ENCODE data around the gene RARB. TPM values are rescaled to one million over a fixed set of nuclear protein-coding genes. Genes with fewer than 3 reads are reported as not detected.

The RARB gene
- total and polyA plus RNA-seq, 4 experiments from 2014 or later: 0.07 TPM; not detected in 3

- Histone ChIP-seq H3K4me1 (ENCODE audit: insufficient read depth, low read length) (no peaks in the 10 kb centered on the region), H3K36me3 (ENCODE audit: insufficient read depth, low read length) (no peaks in the 10 kb centered on the region), H3K9me3 (ENCODE audit: control insufficient read depth in 1 of 2, low read length in 2 of 2) (no peaks in the 10 kb centered on the region), H3K27me3 (ENCODE audit: insufficient read depth, low read length) (no peaks in the 10 kb centered on the region), H3K27ac (ENCODE audit: low read depth, low read length) (no peak overlapping the region), H3K4me3 (ENCODE audit: low read length in 2 of 2) (no peak overlapping the region)
- POLR2A ChIA-PET (ENCODE audit: partially characterized antibody): no interaction called here
- Mint-ChIP-seq H3K4me1 (peaks cover 0 to 10% (median under 1%) of the 10 kb centered on the region in 4 donors), H3K36me3 (no peaks in the 10 kb centered on the region), H3K9me3 (no peaks in the 10 kb centered on the region), H3K4me3 (no peak overlapping the region), H3K27me3 (peaks cover 0 to 1% of the 10 kb centered on the region in 2 donors), H3K27ac (no peak overlapping the region)
- DNase-seq: no peak
- intact Hi-C loops (cut with micrococcal nuclease): no loop called here
- CTCF ChIA-PET (ENCODE audit: partially characterized antibody): no interaction called here
Observed at GRCh38 chr3:25468866-25469319, 40.8 kb downstream of the RARB start.

GRCh38 chr3:25469558-25469957 is 41.5 kb downstream of the RARB start:
- Mint-ChIP-seq H3K36me3 (no peaks in the 10 kb centered on the region), H3K9me3 (no peaks in the 10 kb centered on the region), H3K27ac (no peak overlapping the region), H3K4me3 (no peak overlapping the region), H3K4me1 (peaks cover 0 to 10% (median under 1%) of the 10 kb centered on the region in 4 donors), H3K27me3 (peaks cover 0 to 1% of the 10 kb centered on the region in 2 donors)
- POLR2A ChIA-PET (ENCODE audit: partially characterized antibody): no interaction called here
- Histone ChIP-seq H3K36me3 (ENCODE audit: insufficient read depth, low read length) (no peaks in the 10 kb centered on the region), H3K27ac (ENCODE audit: low read depth, low read length) (no peak overlapping the region), H3K4me3 (ENCODE audit: low read length in 2 of 2) (no peak overlapping the region), H3K4me1 (ENCODE audit: insufficient read depth, low read length) (no peaks in the 10 kb centered on the region), H3K27me3 (ENCODE audit: insufficient read depth, low read length) (no peaks in the 10 kb centered on the region), H3K9me3 (ENCODE audit: control insufficient read depth in 1 of 2, low read length in 2 of 2) (no peaks in the 10 kb centered on the region)
- intact Hi-C loops (cut with micrococcal nuclease): no loop called here
- DNase-seq: no peak
- CTCF ChIA-PET (ENCODE audit: partially characterized antibody): no interaction called here

- Mint-ChIP-seq H3K4me3 (peak overlapping the region in 1 of 8 donors; percentile 35), H3K27me3 (peaks cover 0 to 1% of the 10 kb centered on the region in 2 donors), H3K27ac (no peak overlapping the region), H3K4me1 (peaks cover 0 to 10% (median under 1%) of the 10 kb centered on the region in 4 donors), H3K36me3 (no peaks in the 10 kb centered on the region), H3K9me3 (peaks cover 0 to 2% (median 0%) of the 10 kb centered on the region in 8 donors)
- no peaks in the 10 kb centered on the region for H3K36me3 ChIP-seq (ENCODE audit: insufficient read depth, low read length)
- no peaks in the 10 kb centered on the region for H3K4me1 ChIP-seq (ENCODE audit: insufficient read depth, low read length)
- intact Hi-C loops (cut with micrococcal nuclease): no loop called here
- H3K27ac ChIP-seq (ENCODE audit: low read depth, low read length): no peak overlapping the region
- H3K9me3 ChIP-seq (ENCODE audit: control insufficient read depth in 1 of 2, low read length in 2 of 2): no peaks in the 10 kb centered on the region
- H3K4me3 ChIP-seq (ENCODE audit: low read length in 2 of 2): no peak overlapping the region
- DNase-seq: no peak
- ChIA-PET POLR2A (ENCODE audit: partially characterized antibody) (no interaction called here), CTCF (ENCODE audit: partially characterized antibody) (interaction anchor here (1.0 kb wide), 1 partner anchor 30 kb away, joined by 3 read pairs; no protein-coding TSS in a partner anchor)
- no peaks in the 10 kb centered on the region for H3K27me3 ChIP-seq (ENCODE audit: insufficient read depth, low read length)
Observed at GRCh38 chr3:25471081-25471768, 43.2 kb downstream of the RARB start.

GRCh38 chr3:25472153-25472552 is 44.1 kb downstream of the RARB start:
- ChIA-PET POLR2A (ENCODE audit: partially characterized antibody) (no interaction called here), CTCF (ENCODE audit: partially characterized antibody) (interaction anchor here (1.0 kb wide), 1 partner anchor 31 kb away, joined by 3 read pairs; no protein-coding TSS in a partner anchor)
- Mint-ChIP-seq H3K36me3 (no peaks in the 10 kb centered on the region), H3K9me3 (peaks cover 0 to 2% (median 0%) of the 10 kb centered on the region in 8 donors), H3K4me1 (peaks cover 0 to 10% (median under 1%) of the 10 kb centered on the region in 4 donors), H3K4me3 (no peak overlapping the region), H3K27ac (peak overlapping the region in 1 of 7 donors; percentile 25), H3K27me3 (peaks cover 0 to 1% of the 10 kb centered on the region in 2 donors)
- H3K36me3 ChIP-seq (ENCODE audit: insufficient read depth, low read length): no peaks in the 10 kb centered on the region
- H3K27ac ChIP-seq (ENCODE audit: low read depth, low read length): no peak overlapping the region
- H3K9me3 ChIP-seq (ENCODE audit: control insufficient read depth in 1 of 2, low read length in 2 of 2): no peaks in the 10 kb centered on the region
- intact Hi-C loops (cut with micrococcal nuclease): no loop called here
- no peaks in the 10 kb centered on the region for H3K4me1 ChIP-seq (ENCODE audit: insufficient read depth, low read length)
- H3K27me3 ChIP-seq (ENCODE audit: insufficient read depth, low read length): no peaks in the 10 kb centered on the region
- no peak for DNase-seq
- no peak overlapping the region for H3K4me3 ChIP-seq (ENCODE audit: low read length in 2 of 2)

GRCh38 chr3:25472731-25473130 is 44.7 kb downstream of the RARB start:
- no peak for DNase-seq
- POLR2A ChIA-PET (ENCODE audit: partially characterized antibody): no interaction called here
- Histone ChIP-seq H3K27me3 (ENCODE audit: insufficient read depth, low read length) (no peaks in the 10 kb centered on the region), H3K9me3 (ENCODE audit: control insufficient read depth in 1 of 2, low read length in 2 of 2) (peaks cover 0 to 2% of the 10 kb centered on the region in 2 donors), H3K4me1 (ENCODE audit: insufficient read depth, low read length) (no peaks in the 10 kb centered on the region), H3K36me3 (ENCODE audit: insufficient read depth, low read length) (no peaks in the 10 kb centered on the region), H3K27ac (ENCODE audit: low read depth, low read length) (no peak overlapping the region), H3K4me3 (ENCODE audit: low read length in 2 of 2) (no peak overlapping the region)
- CTCF ChIA-PET (ENCODE audit: partially characterized antibody): no interaction called here
- intact Hi-C loops (cut with micrococcal nuclease): no loop called here
- Mint-ChIP-seq H3K9me3 (peaks cover 0 to 2% (median 0%) of the 10 kb centered on the region in 8 donors), H3K27me3 (peaks cover 0 to 1% of the 10 kb centered on the region in 2 donors), H3K27ac (no peak overlapping the region), H3K4me3 (no peak overlapping the region), H3K4me1 (peaks cover 0 to 10% (median under 1%) of the 10 kb centered on the region in 4 donors), H3K36me3 (no peaks in the 10 kb centered on the region)

GRCh38 chr3:25473246-25473645 is 45.2 kb downstream of the RARB start:
- Mint-ChIP-seq H3K36me3 (no peaks in the 10 kb centered on the region), H3K27me3 (peaks cover 0 to 1% of the 10 kb centered on the region in 2 donors), H3K4me3 (no peak overlapping the region), H3K4me1 (peaks cover 0 to 10% (median under 1%) of the 10 kb centered on the region in 4 donors), H3K27ac (no peak overlapping the region), H3K9me3 (peaks cover 0 to 2% (median 0%) of the 10 kb centered on the region in 8 donors)
- Histone ChIP-seq H3K36me3 (ENCODE audit: insufficient read depth, low read length) (no peaks in the 10 kb centered on the region), H3K4me3 (ENCODE audit: low read length in 2 of 2) (no peak overlapping the region), H3K27me3 (ENCODE audit: insufficient read depth, low read length) (no peaks in the 10 kb centered on the region), H3K27ac (ENCODE audit: low read depth, low read length) (no peak overlapping the region), H3K4me1 (ENCODE audit: insufficient read depth, low read length) (no peaks in the 10 kb centered on the region), H3K9me3 (ENCODE audit: control insufficient read depth in 1 of 2, low read length in 2 of 2) (peaks cover 0 to 2% of the 10 kb centered on the region in 2 donors)
- POLR2A ChIA-PET (ENCODE audit: partially characterized antibody): no interaction called here
- intact Hi-C loops (cut with micrococcal nuclease): no loop called here
- DNase-seq: no peak
- CTCF ChIA-PET (ENCODE audit: partially characterized antibody): no interaction called here

- intact Hi-C loops (cut with micrococcal nuclease): no loop called here
- Mint-ChIP-seq H3K9me3 (peaks cover 0 to 2% (median 0%) of the 10 kb centered on the region in 8 donors), H3K4me3 (no peak overlapping the region), H3K27ac (no peak overlapping the region), H3K4me1 (peaks cover 0 to 10% (median under 1%) of the 10 kb centered on the region in 4 donors), H3K27me3 (peaks cover 0 to 1% of the 10 kb centered on the region in 2 donors), H3K36me3 (no peaks in the 10 kb centered on the region)
- CTCF ChIA-PET (ENCODE audit: partially characterized antibody): no interaction called here
- Histone ChIP-seq H3K4me3 (ENCODE audit: low read length in 2 of 2) (no peak overlapping the region), H3K27ac (ENCODE audit: low read depth, low read length) (no peak overlapping the region), H3K27me3 (ENCODE audit: insufficient read depth, low read length) (no peaks in the 10 kb centered on the region), H3K4me1 (ENCODE audit: insufficient read depth, low read length) (no peaks in the 10 kb centered on the region), H3K9me3 (ENCODE audit: control insufficient read depth in 1 of 2, low read length in 2 of 2) (peaks cover 0 to 2% of the 10 kb centered on the region in 2 donors), H3K36me3 (ENCODE audit: insufficient read depth, low read length) (no peaks in the 10 kb centered on the region)
- POLR2A ChIA-PET (ENCODE audit: partially characterized antibody): no interaction called here
- no peak for DNase-seq
Observed at GRCh38 chr3:25474052-25474451, 46.0 kb downstream of the RARB start.

Measured in CD4-positive, alpha-beta memory T cell (primary cell).